Gastroesophageal sphincter (tissue), 3 donors: Measurements from ENCODE around the gene YIPF5.

ENCODE experiments used
- CTCF ChIP-seq, 4 experiments: fragments of 200-600 bp in 2 of 4; fragments of 450-650 bp in 2 of 4; sonication (generic) in 1 of 4; IDR thresholded peaks; one replicate each; pipeline ENCODE4 v1.5.1; 2017 to 2019; ENCODE audit warnings: antibody characterized with exemption in 4 of 4, mild to moderate bottlenecking in 2 of 4, moderate library complexity in 2 of 4
- EP300 ChIP-seq: sonication (generic); formaldehyde crosslinking; IDR thresholded peaks from one replicate; pipeline ENCODE4 v1.6.1; 2017; ENCODE audit warnings: antibody characterized with exemption, mild to moderate bottlenecking
- POLR2A ChIP-seq, 2 donors: fragments of 450-650 bp; IDR thresholded peaks; one replicate each; pipeline ENCODE4 v1.6.1; 2017; ENCODE audit warnings: antibody characterized with exemption in 2 of 2, mild to moderate bottlenecking in 2 of 2, moderate library complexity in 1 of 2
- POLR2AphosphoS5 ChIP-seq: sonication (generic); formaldehyde crosslinking; IDR thresholded peaks from one replicate; pipeline ENCODE4 v1.6.1; 2017; ENCODE audit warnings: antibody characterized with exemption

- TF ChIP-seq CTCF (IDR thresholded peaks at IDR 0.05) (no peak), EP300 (no peak), POLR2A (IDR thresholded peaks at IDR 0.05) (no peak), POLR2AphosphoS5 (no peak)
Measured at GRCh38 chr5:144135113-144135762, 35.2 kb downstream of the YIPF5 start.
